Activated CD8-positive, alpha-beta memory T cell treated with anti-CD3 and anti-CD28 coated beads for 1 hour (primary cell): Measurements from ENCODE around the gene NSMF.
A peak's percentile ranks its signal among the peaks of the same experiment; 100 is the strongest.
"Not testable (repeated sequence)": the region's sequence is repeated elsewhere in the genome, so short reads cannot be mapped to it uniquely, and the experiment has no call there.

Experiments
- DNase-seq, 2 donors: peaks; one replicate each; pipeline ENCODE4 v3.0.0-alpha.2; 2020; ENCODE audit warnings: low read depth in 1 of 2; ENCODE audit errors: extremely low read depth in 1 of 2

The NSMF gene

GRCh38 chr9:137459601-137460362 lies 648 bp upstream of the NSMF start:
- DNase-seq: no peak

DNA sequence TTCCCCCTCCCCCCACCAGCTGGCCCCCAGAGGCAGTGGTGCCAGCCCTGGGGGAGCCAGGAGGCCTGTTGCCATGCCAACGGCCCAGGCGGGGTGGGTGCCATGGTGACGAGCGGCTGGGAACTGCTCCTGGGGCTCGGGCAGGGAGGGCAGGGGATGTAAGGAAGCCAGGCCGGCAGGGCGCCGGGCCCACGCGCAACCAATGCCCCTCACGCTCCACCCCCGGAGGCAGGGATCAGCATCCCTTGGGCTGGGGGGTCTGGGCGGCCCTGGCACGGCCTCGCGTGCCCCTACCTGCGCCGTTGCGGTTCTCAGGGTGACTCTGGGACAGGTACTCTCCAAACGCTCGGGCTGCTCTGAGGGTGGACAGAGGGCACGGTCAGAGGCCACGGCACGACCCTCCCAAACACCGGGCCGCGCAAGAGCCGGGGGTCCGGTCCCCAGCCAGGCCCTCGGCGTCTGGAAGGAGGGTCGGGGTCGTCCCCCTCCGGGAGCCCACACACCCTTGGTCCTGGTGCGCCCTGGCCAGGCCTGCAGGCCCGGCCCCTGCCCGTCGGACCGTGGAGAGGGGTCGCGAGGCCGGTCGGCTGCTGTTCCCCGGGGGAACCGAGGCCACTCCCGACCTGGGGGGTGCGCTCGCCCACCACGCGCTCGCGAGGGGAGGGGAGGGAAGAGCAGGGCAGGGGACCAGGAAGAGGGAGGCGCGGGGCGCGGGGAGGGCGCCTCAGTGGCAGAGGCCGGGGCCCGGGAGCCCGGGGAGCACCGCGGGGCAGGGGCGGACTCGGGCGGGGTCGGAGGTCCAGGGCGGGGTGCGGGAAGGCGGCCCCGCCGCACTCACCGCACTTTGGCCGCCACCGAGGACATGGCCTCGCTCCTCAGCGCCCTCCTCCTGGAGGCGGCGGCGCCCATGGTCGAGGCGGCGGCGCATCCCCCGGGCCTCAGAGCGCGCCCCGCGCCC lies 661 bp downstream of the NSMF start:
- no peak for DNase-seq

GRCh38 chr9:137457406-137458193 lies 1.5 kb downstream of the NSMF start:
- DNase-seq: no peak

GRCh38 chr9:137456864-137457405 lies 2.2 kb downstream of the NSMF start:
- no peak for DNase-seq

GRCh38 chr9:137456061-137456863 lies 2.9 kb downstream of the NSMF start:
- DNase-seq: no peak

GRCh38 chr9:137455359-137455991 lies 3.7 kb downstream of the NSMF start:
- no peak for DNase-seq

GRCh38 chr9:137454597-137455358 lies 4.4 kb downstream of the NSMF start:
- DNase-seq: no peak

DNA sequence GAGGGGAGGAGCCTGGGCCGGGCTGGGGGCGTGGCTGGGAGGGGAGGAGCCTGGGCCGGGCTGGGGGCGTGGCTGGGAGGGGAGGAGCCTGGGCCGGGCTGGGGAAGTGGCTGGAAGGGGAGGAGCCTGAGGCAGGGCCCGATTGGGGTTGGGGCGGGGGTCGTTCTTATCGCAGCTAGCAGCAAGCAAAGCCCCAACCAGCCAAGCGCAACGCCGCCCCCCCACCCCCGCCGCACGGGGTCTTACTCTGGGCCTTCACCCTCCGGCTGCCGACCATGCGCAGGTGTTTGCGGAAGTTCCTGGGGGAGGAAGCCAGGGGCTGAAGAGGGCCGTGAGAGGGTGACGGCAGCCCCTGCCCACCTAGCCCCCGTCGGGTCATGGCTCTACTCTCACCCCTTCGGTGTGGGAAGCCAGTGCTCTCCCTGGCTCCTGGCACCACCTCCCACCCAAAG lies 5.0 kb downstream of the NSMF start:
- DNase-seq: no peak

DNA sequence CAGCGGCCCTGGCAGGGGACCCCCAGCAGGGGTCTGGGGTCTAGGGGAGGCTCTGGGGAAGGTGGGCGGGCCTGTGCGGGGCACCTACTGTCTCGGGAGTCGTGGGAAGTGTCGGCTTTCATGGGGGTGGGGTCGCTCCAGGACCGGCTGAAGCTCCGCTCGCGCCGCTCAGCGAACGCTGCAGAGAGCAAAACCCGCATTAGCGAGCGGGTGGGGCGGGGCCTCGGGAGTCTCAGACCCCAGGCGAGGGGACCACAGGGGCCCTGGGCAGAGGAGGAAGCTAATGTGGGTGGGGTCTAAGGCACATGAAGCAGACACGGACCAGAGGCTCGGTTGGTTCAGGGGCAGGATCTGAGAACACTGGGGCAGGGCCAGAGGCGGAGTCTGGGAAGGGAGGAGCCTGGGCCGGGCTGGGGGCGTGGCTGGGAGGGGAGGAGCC lies 5.5 kb downstream of the NSMF start:
- no peak for DNase-seq

DNA sequence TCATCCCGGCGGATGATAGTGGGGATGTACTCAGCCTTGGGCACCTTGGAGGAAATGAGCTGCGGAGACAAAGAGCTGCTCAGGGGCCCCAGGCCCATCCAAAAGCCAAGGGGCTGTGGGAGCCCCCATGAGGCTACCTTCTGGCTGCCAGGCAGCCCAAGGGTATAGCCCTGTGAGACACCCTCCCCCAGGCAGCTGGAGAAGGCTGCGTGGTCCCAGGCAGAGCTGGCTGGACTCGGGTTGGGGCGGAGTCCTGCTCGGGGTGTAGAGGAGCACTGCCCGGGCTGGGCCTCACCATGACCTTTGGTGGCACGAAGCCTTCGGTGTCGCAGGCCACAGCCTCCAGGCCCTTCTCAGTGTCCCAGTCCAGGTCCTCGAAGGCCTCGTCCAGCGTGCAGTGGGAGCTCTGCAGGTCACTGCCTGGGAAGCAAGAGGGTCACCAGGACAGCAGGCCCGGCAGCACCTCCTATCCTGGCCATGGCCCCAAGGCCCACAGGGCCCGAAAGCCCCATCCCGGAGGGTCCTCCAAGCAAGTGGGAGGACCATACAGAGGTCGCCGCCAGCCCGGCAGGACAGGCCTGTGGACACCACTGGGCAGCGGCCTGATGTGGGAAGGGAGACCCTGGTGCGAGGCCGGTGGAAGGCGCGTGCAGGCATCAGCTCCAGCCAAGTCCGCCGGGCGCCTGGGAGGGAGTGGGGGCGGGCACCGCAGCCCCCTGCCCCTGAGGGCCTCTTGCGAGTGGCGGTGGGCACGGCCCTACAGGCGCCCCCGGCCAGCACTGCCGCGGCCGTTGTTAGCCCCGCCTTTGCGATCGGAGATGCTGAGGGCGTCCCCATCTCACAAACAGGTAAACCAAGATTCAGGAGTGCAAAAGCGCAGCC lies 6.1 kb downstream of the NSMF start:
- DNase-seq: no peak

DNA sequence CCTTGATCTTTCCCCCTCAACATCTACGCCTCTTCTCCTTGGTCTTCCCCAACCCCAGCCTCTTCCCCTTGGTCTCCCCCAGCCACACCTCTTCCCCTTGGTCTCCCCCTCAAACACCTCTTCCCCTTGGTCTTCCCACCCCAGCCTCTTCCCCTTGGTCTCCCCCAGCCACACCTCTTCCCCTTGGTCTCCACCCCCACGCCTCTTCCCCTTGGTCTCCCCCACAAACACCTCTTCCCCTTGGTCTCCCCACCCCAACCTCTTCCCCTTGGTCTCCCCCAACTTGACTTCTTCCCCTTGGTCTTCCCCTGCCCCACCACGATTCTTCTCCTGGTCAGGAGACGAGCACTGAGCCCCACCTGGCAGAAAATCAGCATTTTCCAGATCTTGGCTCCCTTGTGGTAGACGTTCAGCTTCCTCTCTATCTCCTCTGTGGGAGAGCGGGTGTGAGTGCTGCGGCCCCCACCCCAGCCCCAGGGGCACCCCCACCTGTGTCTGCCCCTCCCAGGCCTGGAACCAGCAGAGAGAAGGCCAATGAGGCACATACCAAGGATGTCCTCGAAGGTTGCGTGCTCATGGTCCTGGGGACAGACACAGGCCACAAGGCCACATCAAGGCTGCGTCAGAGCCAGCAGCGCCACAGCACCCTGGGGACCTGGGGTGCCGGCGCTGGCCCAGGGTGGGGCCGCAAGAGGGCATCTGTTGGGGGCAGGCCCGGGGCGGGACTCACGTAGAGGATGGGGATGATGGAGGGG lies 7.0 kb downstream of the NSMF start:
- no peak for DNase-seq

GRCh38 chr9:137451264-137452005 lies 7.7 kb downstream of the NSMF start:
- DNase-seq: not testable (repeated sequence)

DNA sequence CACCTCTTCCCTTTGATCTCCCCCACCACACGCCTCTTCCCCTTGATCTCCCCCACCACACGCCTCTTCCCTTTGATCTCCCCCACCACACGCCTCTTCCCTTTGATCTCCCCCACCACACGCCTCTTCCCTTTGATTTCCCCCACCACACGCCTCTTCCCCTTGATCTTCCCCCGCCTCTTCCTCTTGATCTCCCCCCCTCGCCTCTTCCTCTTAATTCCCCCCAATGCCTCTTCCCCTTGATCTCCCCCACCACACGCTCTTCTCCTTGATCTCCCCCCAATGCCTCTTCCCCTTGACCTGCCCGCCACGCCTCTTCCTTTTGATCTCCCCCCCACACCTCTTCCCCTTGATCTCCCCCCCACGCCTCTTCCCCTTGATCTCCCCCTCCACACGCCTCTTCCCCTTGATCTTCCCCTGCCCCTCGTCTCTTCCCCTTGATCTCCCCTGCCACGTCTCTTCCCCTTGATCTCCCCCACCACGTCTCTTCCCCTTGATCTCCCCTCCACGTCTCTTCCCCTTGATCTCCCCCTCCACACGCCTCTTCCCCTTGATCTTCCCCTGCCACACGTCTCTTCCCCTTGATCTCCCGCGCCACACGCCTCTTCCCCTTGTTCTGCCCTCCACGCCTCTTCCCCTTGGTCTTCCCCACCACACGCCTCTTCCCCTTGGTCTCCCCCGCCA lies 8.5 kb downstream of the NSMF start:
- DNase-seq: peak in 1 of 2 donors; percentile 49

GRCh38 chr9:137449931-137450538 lies 9.1 kb downstream of the NSMF start:
- DNase-seq: no peak
